Bronchial epithelial cell (primary cell): ENCODE measurements around the gene TOP1. TPM values are rescaled to one million over a fixed set of nuclear protein-coding genes. Genes with fewer than 3 reads are reported as not detected.
"Not testable (repeated sequence)": the region's sequence is repeated elsewhere in the genome, so short reads cannot be mapped to it uniquely, and the experiment has no call there.

Experiments
- DNase-seq: peaks from one replicate; pipeline ENCODE4 v3.0.0-alpha.2; 2010; ENCODE audit warnings: low read depth
- FAIRE-seq: peaks from 2 replicates; lab custom pipeline; 2011; peaks lifted over from hg19 to GRCh38; lab: Jason Lieb, UNC
- H3K27me3 ChIP-seq: 2 replicates; pipeline ENCODE4 v1.5.1; 2011; ENCODE audit warnings: low read length; ENCODE audit not compliant: control insufficient read depth, insufficient read depth
- H3K36me3 ChIP-seq: 2 replicates; pipeline ENCODE4 v1.5.1; 2011; ENCODE audit warnings: low read length; ENCODE audit not compliant: control insufficient read depth, insufficient read depth
- H3K4me3 ChIP-seq: 2 replicates; pipeline ENCODE4 v1.5.1; 2011; ENCODE audit warnings: mild to moderate bottlenecking, low read depth, low read length, control low read depth
- total RNA-seq: library from RNA; depleted of rRNA; stranded (reverse); fragments of >200 nt; gene quantifications from 2 replicates; pipeline ENCODE4 v1.2.1, GENCODE V29; 2014
- TF ChIP-seq, protein P1 (sequence below): IDR thresholded peaks from 2 replicates; pipeline ENCODE4 v1.5.1; 2011; ENCODE audit warnings: mild to moderate bottlenecking, moderate library complexity, low read length, control low read depth, inconsistent platforms; ENCODE audit not compliant: insufficient read depth, severe bottlenecking

Gene TOP1
- total RNA-seq, 1 donor from 2014 or later, result 18.2 TPM

DNA sequence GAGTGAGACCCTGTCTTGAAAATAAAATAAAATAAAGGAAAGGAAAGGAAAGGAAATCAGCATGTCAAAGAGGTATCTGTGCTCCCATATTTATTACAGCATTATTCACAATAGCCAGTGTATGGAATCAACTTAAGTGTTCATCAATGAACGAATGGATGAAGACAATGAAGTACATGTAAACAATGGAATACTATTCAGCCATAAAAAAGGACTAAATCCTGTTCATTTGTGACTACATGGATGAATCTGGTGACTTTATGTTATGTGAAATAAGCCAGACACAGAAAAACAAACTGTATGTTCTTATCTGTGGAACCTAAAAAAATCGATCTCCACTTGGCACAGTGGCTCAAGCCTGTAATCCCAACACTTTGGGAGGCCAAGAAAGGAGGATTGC lies 28.0 kb upstream of the TOP1 start:
- no peak for DNase-seq
- no peak overlapping the region for H3K4me3 ChIP-seq
- H3K27me3 ChIP-seq, result no peaks in the 10 kb centered on the region
- H3K36me3 ChIP-seq, result no peaks in the 10 kb centered on the region
- TF ChIP-seq, protein P1, sequence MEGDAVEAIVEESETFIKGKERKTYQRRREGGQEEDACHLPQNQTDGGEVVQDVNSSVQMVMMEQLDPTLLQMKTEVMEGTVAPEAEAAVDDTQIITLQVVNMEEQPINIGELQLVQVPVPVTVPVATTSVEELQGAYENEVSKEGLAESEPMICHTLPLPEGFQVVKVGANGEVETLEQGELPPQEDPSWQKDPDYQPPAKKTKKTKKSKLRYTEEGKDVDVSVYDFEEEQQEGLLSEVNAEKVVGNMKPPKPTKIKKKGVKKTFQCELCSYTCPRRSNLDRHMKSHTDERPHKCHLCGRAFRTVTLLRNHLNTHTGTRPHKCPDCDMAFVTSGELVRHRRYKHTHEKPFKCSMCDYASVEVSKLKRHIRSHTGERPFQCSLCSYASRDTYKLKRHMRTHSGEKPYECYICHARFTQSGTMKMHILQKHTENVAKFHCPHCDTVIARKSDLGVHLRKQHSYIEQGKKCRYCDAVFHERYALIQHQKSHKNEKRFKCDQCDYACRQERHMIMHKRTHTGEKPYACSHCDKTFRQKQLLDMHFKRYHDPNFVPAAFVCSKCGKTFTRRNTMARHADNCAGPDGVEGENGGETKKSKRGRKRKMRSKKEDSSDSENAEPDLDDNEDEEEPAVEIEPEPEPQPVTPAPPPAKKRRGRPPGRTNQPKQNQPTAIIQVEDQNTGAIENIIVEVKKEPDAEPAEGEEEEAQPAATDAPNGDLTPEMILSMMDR, result no peak
- no peak for FAIRE-seq

- DNase-seq (peak; percentile 44), FAIRE-seq (no peak)
- Histone ChIP-seq H3K4me3 (no peak overlapping the region), H3K27me3 (no peaks in the 10 kb centered on the region), H3K36me3 (no peaks in the 10 kb centered on the region)
- TF ChIP-seq, protein P1, result no peak
Measured at GRCh38 chr20:41001497-41001896, 27.1 kb upstream of the TOP1 start.

DNA sequence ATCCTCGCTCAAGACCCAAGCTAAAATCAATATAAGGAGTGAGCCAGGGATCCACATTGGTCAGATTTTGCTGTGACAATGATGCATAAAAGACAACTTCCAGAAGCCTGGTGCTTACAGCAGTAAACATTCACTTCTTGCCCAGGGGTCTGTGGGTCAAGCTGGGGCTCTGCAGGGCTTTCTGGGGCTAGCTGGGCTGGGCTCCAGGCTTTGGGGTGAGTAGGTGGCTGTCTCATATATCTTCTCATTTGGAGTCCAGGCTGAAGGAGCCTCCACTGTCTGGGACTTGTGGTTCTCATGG lies 25.8 kb upstream of the TOP1 start:
- no peaks in the 10 kb centered on the region for H3K36me3 ChIP-seq
- no peak for FAIRE-seq
- TF ChIP-seq, protein P1, result no peak
- H3K4me3 ChIP-seq, result no peak overlapping the region
- no peaks in the 10 kb centered on the region for H3K27me3 ChIP-seq
- DNase-seq, result no peak

GRCh38 chr20:41003143-41003935 lies 25.3 kb upstream of the TOP1 start:
- peak; percentile 99 for DNase-seq
- no peak for FAIRE-seq
- peak overlapping the region; percentile 37 for H3K4me3 ChIP-seq
- no peaks in the 10 kb centered on the region for H3K36me3 ChIP-seq
- TF ChIP-seq, protein P1, result no peak
- no peaks in the 10 kb centered on the region for H3K27me3 ChIP-seq

GRCh38 chr20:41003936-41004294 lies 24.7 kb upstream of the TOP1 start:
- H3K36me3 ChIP-seq, H3K27me3 ChIP-seq, FAIRE-seq, DNase-seq: not testable (repeated sequence)
- peak overlapping the region; percentile 1 for H3K4me3 ChIP-seq

DNA sequence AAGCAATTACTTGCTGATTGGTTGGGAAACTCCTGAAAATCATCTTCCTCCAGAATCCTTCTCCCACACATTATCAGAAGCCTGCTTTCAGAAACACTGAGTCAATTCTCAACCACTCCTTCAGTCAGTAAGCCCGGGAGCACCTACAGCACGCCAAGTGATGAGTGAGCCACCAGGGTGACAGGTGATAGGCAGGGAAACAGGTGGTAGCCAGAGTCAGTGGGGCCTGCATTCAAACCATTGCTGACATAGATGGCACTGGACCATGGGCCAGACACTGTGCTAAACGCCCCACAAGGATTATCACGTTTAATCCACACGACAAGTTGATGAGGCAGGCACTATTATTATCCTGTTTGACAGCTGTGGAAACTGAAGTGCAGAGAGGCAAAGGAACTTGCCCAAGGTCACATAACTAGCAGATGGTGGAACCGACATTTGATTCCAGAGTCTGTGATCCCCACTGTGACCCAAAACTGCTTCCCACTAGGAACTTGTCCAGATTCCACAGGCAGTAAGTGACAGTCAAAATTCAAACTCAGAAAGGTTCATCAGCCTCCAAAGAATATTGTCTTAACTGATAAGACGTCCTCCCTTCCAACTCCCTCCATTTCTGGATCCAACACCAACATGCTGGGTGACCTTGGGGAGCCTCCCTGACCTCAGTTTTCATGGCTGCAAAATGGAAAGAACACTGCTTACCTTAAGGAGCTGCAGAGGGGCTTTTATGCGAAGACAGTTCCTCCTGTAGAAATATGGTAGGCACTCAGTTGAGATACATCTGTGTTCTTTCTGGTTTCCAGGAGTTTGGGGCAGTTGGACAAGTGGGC lies 23.9 kb upstream of the TOP1 start:
- FAIRE-seq (no peak), DNase-seq (peak; percentile 78)
- Histone ChIP-seq H3K4me3 (no peak overlapping the region), H3K27me3 (no peaks in the 10 kb centered on the region), H3K36me3 (no peaks in the 10 kb centered on the region)
- TF ChIP-seq, protein P1, result no peak
